Vagina (tissue), 2 donors: ENCODE measurements around the gene TMEM220.

Source experiments
- POLR2AphosphoS5 ChIP-seq, 2 donors: sonication (generic); formaldehyde crosslinking; IDR thresholded peaks; one replicate each; pipeline ENCODE4 v1.9.0; 2017; ENCODE audit warnings: antibody characterized with exemption in 2 of 2, mild to moderate bottlenecking in 2 of 2, low read depth in 1 of 2; ENCODE audit not compliant: insufficient read depth in 1 of 2
- TF ChIP-seq, protein P1 (sequence below), 3 experiments: fragments of 450-650 bp in 2 of 3; fragments of 200-600 bp in 1 of 3; sonication (generic) in 1 of 3; IDR thresholded peaks; one replicate each; pipeline ENCODE4 v1.5.1; 2017 to 2019; ENCODE audit warnings: antibody characterized with exemption in 3 of 3, mild to moderate bottlenecking in 2 of 3, moderate library complexity in 2 of 3

DNA sequence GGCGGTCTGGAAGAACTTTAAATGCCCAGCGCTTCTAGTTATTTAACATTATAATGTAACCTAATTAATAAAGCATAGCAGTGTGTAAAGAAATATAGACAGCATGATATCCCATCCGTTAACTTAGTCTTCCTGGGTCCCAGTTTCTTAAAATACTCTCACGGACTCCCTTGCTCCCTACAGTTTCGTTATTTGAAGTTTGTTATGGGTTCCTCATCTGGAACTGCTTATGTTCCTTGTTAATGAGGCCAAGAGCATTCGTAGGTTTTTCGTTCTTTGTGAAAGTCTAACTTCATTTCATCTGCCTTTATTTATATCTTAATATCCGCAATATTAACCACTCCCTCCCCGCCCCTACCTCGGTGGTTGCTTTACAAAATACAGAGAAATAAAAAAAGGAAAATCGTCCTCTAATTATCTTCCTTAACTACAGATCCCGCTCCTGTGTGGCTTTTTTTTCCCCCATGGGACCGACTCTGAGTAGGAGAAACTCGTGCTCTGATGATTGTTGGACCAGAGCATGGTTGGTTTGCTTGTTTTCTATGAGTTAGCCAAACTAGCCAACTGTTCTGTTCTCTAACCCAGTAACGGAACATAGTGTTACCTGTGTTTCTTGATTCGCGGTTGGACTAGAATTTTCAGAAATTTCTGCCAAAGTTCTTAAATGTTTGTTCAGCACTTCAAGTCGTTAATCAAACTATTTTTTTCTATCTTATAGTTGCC, 31.6 kb downstream of the TMEM220 start:
- TF ChIP-seq, protein P1, sequence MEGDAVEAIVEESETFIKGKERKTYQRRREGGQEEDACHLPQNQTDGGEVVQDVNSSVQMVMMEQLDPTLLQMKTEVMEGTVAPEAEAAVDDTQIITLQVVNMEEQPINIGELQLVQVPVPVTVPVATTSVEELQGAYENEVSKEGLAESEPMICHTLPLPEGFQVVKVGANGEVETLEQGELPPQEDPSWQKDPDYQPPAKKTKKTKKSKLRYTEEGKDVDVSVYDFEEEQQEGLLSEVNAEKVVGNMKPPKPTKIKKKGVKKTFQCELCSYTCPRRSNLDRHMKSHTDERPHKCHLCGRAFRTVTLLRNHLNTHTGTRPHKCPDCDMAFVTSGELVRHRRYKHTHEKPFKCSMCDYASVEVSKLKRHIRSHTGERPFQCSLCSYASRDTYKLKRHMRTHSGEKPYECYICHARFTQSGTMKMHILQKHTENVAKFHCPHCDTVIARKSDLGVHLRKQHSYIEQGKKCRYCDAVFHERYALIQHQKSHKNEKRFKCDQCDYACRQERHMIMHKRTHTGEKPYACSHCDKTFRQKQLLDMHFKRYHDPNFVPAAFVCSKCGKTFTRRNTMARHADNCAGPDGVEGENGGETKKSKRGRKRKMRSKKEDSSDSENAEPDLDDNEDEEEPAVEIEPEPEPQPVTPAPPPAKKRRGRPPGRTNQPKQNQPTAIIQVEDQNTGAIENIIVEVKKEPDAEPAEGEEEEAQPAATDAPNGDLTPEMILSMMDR (IDR thresholded peaks at IDR 0.05), result no peak
- no peak for TF ChIP-seq POLR2AphosphoS5 (IDR thresholded peaks at IDR 0.05; ENCODE audit: insufficient read depth in 1 of 2, low read depth in 1 of 2)
